SK-N-SH treated with all-trans-retinoic acid at 6 μM for 48 hours (cell line): ENCODE data around the gene DUSP14.

ENCODE experiments used
- ARNTL ChIP-seq: fragments of 450-650 bp; formaldehyde crosslinking; IDR thresholded peaks from 2 replicates; pipeline ENCODE4 v1.5.0; 2020; ENCODE audit warnings: low read depth, mild to moderate bottlenecking, moderate library complexity, borderline replicate concordance
- CSDC2 ChIP-seq: fragments of 250-450 bp; sonication (Bioruptor Pico); IDR thresholded peaks from 2 replicates; pipeline ENCODE4 v1.5.0; 2020; ENCODE audit warnings: mild to moderate bottlenecking, moderate library complexity
- ESRRG ChIP-seq: fragments of 250-450 bp; sonication (Bioruptor Pico); IDR thresholded peaks from 2 replicates; pipeline ENCODE4 v1.6.1; 2021; ENCODE audit warnings: mild to moderate bottlenecking
- PPARA ChIP-seq: fragments of 250-450 bp; sonication (Bioruptor Pico); IDR thresholded peaks from 2 replicates; pipeline ENCODE4 v1.5.0; 2020; ENCODE audit warnings: mild to moderate bottlenecking, borderline replicate concordance
- SNAI2 ChIP-seq: fragments of 250-450 bp; sonication (Bioruptor Pico); IDR thresholded peaks from 2 replicates; pipeline ENCODE4 v1.5.0; 2020; ENCODE audit warnings: mild to moderate bottlenecking, moderate library complexity
- TOX ChIP-seq: fragments of 250-450 bp; sonication (Bioruptor Pico); IDR thresholded peaks from 2 replicates; pipeline ENCODE4 v1.8.0; 2021; ENCODE audit warnings: mild to moderate bottlenecking, moderate library complexity, borderline replicate concordance
- ZFP3 ChIP-seq: fragments of 250-450 bp; sonication (Bioruptor Pico); IDR thresholded peaks from 2 replicates; pipeline ENCODE4 v1.5.0; 2020; ENCODE audit warnings: mild to moderate bottlenecking, moderate library complexity
- ZFP30 ChIP-seq: fragments of 450-650 bp; formaldehyde crosslinking; IDR thresholded peaks from 2 replicates; pipeline ENCODE4 v1.5.0; 2022; ENCODE audit warnings: mild to moderate bottlenecking, moderate library complexity
- ZNF70 ChIP-seq: fragments of 450-650 bp; formaldehyde crosslinking; IDR thresholded peaks from 2 replicates; pipeline ENCODE4 v1.5.0; 2020; ENCODE audit warnings: mild to moderate bottlenecking, moderate library complexity
- TF ChIP-seq, protein P1 (sequence below): fragments of 250-450 bp; sonication (Bioruptor Pico); IDR thresholded peaks from 2 replicates; pipeline ENCODE4 v1.8.0; 2020; ENCODE audit warnings: mild to moderate bottlenecking, moderate library complexity, borderline replicate concordance
- TF ChIP-seq, protein P2 (sequence below): fragments of 250-450 bp; sonication (Bioruptor Pico); IDR thresholded peaks from 2 replicates; pipeline ENCODE4 v1.5.1; 2021; ENCODE audit warnings: mild to moderate bottlenecking, moderate library complexity
- TF ChIP-seq, protein P3 (sequence below): fragments of 250-450 bp; sonication (Bioruptor Pico); IDR thresholded peaks from 2 replicates; pipeline ENCODE4 v1.5.0; 2020; ENCODE audit warnings: mild to moderate bottlenecking, moderate library complexity

DNA sequence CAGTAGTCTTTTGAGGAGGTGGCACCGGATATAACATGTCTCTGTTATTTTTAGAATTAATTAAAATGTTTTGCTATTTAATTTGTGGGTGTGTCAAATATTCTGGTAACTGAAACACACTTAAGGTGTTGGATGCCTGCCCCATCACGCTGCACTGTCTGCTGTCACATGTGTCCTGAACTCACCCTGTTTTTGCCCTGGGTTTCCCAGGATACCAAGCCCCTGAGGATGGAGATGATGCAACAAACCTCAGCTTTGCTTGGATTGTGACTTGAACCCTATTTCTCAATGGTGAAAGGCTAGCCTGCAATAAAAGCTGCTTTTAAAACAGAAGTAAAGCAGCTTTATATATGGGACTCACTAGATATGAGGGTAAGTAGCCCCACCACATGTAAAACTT is 11.5 kb upstream of the DUSP14 start:
- no peak for TF ChIP-seq SNAI2 (CRISPR knock-in tag)
- TF ChIP-seq, protein P1, sequence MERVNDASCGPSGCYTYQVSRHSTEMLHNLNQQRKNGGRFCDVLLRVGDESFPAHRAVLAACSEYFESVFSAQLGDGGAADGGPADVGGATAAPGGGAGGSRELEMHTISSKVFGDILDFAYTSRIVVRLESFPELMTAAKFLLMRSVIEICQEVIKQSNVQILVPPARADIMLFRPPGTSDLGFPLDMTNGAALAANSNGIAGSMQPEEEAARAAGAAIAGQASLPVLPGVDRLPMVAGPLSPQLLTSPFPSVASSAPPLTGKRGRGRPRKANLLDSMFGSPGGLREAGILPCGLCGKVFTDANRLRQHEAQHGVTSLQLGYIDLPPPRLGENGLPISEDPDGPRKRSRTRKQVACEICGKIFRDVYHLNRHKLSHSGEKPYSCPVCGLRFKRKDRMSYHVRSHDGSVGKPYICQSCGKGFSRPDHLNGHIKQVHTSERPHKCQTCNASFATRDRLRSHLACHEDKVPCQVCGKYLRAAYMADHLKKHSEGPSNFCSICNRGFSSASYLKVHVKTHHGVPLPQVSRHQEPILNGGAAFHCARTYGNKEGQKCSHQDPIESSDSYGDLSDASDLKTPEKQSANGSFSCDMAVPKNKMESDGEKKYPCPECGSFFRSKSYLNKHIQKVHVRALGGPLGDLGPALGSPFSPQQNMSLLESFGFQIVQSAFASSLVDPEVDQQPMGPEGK = no peak
- no peak for TF ChIP-seq ZFP3 (CRISPR knock-in tag)
- TF ChIP-seq PPARA = no peak
- TF ChIP-seq ZFP30 (CRISPR knock-in tag) = no peak
- TF ChIP-seq ESRRG (CRISPR knock-in tag) = no peak
- TF ChIP-seq TOX (CRISPR knock-in tag) = no peak
- no peak for TF ChIP-seq CSDC2 (CRISPR knock-in tag)
- TF ChIP-seq, protein P2, sequence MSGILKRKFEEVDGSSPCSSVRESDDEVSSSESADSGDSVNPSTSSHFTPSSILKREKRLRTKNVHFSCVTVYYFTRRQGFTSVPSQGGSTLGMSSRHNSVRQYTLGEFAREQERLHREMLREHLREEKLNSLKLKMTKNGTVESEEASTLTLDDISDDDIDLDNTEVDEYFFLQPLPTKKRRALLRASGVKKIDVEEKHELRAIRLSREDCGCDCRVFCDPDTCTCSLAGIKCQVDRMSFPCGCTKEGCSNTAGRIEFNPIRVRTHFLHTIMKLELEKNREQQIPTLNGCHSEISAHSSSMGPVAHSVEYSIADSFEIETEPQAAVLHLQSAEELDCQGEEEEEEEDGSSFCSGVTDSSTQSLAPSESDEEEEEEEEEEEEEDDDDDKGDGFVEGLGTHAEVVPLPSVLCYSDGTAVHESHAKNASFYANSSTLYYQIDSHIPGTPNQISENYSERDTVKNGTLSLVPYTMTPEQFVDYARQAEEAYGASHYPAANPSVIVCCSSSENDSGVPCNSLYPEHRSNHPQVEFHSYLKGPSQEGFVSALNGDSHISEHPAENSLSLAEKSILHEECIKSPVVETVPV = no peak
- TF ChIP-seq ARNTL = no peak
- TF ChIP-seq ZNF70 (CRISPR knock-in tag) = no peak
- TF ChIP-seq, protein P3, sequence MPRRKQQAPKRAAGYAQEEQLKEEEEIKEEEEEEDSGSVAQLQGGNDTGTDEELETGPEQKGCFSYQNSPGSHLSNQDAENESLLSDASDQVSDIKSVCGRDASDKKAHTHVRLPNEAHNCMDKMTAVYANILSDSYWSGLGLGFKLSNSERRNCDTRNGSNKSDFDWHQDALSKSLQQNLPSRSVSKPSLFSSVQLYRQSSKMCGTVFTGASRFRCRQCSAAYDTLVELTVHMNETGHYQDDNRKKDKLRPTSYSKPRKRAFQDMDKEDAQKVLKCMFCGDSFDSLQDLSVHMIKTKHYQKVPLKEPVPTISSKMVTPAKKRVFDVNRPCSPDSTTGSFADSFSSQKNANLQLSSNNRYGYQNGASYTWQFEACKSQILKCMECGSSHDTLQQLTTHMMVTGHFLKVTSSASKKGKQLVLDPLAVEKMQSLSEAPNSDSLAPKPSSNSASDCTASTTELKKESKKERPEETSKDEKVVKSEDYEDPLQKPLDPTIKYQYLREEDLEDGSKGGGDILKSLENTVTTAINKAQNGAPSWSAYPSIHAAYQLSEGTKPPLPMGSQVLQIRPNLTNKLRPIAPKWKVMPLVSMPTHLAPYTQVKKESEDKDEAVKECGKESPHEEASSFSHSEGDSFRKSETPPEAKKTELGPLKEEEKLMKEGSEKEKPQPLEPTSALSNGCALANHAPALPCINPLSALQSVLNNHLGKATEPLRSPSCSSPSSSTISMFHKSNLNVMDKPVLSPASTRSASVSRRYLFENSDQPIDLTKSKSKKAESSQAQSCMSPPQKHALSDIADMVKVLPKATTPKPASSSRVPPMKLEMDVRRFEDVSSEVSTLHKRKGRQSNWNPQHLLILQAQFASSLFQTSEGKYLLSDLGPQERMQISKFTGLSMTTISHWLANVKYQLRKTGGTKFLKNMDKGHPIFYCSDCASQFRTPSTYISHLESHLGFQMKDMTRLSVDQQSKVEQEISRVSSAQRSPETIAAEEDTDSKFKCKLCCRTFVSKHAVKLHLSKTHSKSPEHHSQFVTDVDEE (CRISPR knock-in tag) = no peak
